HepG2 (cell line): ENCODE data around the gene AMHR2. TPM values are rescaled to one million over a fixed set of nuclear protein-coding genes. Genes with fewer than 3 reads are reported as not detected.
A peak's percentile ranks its signal among the peaks of the same experiment; 100 is the strongest.

ENCODE experiments used
- ARID4A ChIP-seq: sonication (generic); formaldehyde crosslinking; IDR thresholded peaks from 2 replicates; pipeline ENCODE4 v1.5.0; 2020; ENCODE audit warnings: mild to moderate bottlenecking, missing genetic modification reagents, borderline replicate concordance
- ARNTL ChIP-seq: sonication (generic); formaldehyde crosslinking; IDR thresholded peaks from 2 replicates; pipeline ENCODE4 v1.4.0; 2020; ENCODE audit warnings: mild to moderate bottlenecking, missing genetic modification reagents
- ETV5 ChIP-seq: IDR thresholded peaks from 2 replicates; pipeline ENCODE4 v1.6.1; 2018; ENCODE audit warnings: missing biosample characterization, missing genetic modification reagents, inconsistent platforms, borderline replicate concordance
- FOXK1 ChIP-seq: sonication (generic); formaldehyde crosslinking; IDR thresholded peaks from 2 replicates; pipeline ENCODE4 v1.4.0; 2020; ENCODE audit warnings: low read depth, missing genetic modification reagents, borderline replicate concordance
- FOXM1 ChIP-seq: sonication (generic); formaldehyde crosslinking; IDR thresholded peaks from 2 replicates; pipeline ENCODE4 v1.5.0; 2020; ENCODE audit warnings: missing genetic modification reagents
- FUBP1 ChIP-seq: sonication (generic); formaldehyde crosslinking; IDR thresholded peaks from 2 replicates; pipeline ENCODE4 v1.5.1; 2020; ENCODE audit warnings: missing genetic modification reagents, mild to moderate bottlenecking, borderline replicate concordance
- HINFP ChIP-seq: sonication (generic); formaldehyde crosslinking; IDR thresholded peaks from 2 replicates; pipeline ENCODE4 v1.4.0; 2020; ENCODE audit warnings: low read depth, mild to moderate bottlenecking, missing genetic modification reagents
- JUND ChIP-seq: sonication (generic); formaldehyde crosslinking; IDR thresholded peaks from 2 replicates; pipeline ENCODE4 v1.8.0; 2022; ENCODE audit warnings: mild to moderate bottlenecking, missing genetic modification reagents
- NBN ChIP-seq: fragments of 450-650 bp; conservative IDR thresholded peaks from 2 replicates; pipeline ENCODE4 v1.6.1; 2017
- NFIC ChIP-seq: IDR thresholded peaks from 2 replicates; pipeline ENCODE4 v1.6.1; 2012; ENCODE audit warnings: mild to moderate bottlenecking, low read length, inconsistent platforms
- NFKBIZ ChIP-seq: IDR thresholded peaks from 2 replicates; pipeline ENCODE4 v1.6.1; 2018; ENCODE audit warnings: missing genetic modification reagents, missing compliant biosample characterization
- PHF21A ChIP-seq: sonication (generic); formaldehyde crosslinking; IDR thresholded peaks from 2 replicates; pipeline ENCODE4 v1.5.0; 2020; ENCODE audit warnings: mild to moderate bottlenecking, missing genetic modification reagents
- REL ChIP-seq: sonication (generic); formaldehyde crosslinking; conservative IDR thresholded peaks from 2 replicates; pipeline ENCODE4 v1.8.0; 2022; ENCODE audit warnings: mild to moderate bottlenecking, missing genetic modification reagents, moderate library complexity
- SALL1 ChIP-seq: sonication (generic); formaldehyde crosslinking; IDR thresholded peaks from 2 replicates; pipeline ENCODE4 v1.8.0; 2022; ENCODE audit warnings: mild to moderate bottlenecking, missing genetic modification reagents
- SNAI1 ChIP-seq: sonication (generic); formaldehyde crosslinking; IDR thresholded peaks from 2 replicates; pipeline ENCODE4 v1.5.0; 2020; ENCODE audit warnings: mild to moderate bottlenecking, missing genetic modification reagents, borderline replicate concordance
- STAT5B ChIP-seq: sonication (generic); formaldehyde crosslinking; IDR thresholded peaks from 2 replicates; pipeline ENCODE4 v1.4.0; 2020; ENCODE audit warnings: missing genetic modification reagents
- TAF15 ChIP-seq: fragments of 200-400 bp; formaldehyde crosslinking; IDR thresholded peaks from one replicate; pipeline ENCODE4 v1.6.1; 2018; ENCODE audit warnings: mild to moderate bottlenecking, low read depth, low read length; ENCODE audit not compliant: poor library complexity, severe bottlenecking
- ZFP82 ChIP-seq: sonication (generic); formaldehyde crosslinking; IDR thresholded peaks from 2 replicates; pipeline ENCODE4 v1.5.1; 2020; ENCODE audit warnings: mild to moderate bottlenecking, missing genetic modification reagents, borderline replicate concordance
- ZNF253 ChIP-seq: sonication (generic); formaldehyde crosslinking; IDR thresholded peaks from 2 replicates; pipeline ENCODE4 v1.8.0; 2022; ENCODE audit warnings: mild to moderate bottlenecking, missing genetic modification reagents, borderline replicate concordance
- ZNF737 ChIP-seq: sonication (generic); formaldehyde crosslinking; IDR thresholded peaks from 2 replicates; pipeline ENCODE4 v1.5.0; 2020; ENCODE audit warnings: missing genetic modification reagents, mild to moderate bottlenecking, borderline replicate concordance
- ZNF784 ChIP-seq: sonication (generic); formaldehyde crosslinking; IDR thresholded peaks from 2 replicates; pipeline ENCODE4 v1.5.1; 2020; ENCODE audit warnings: missing genetic modification reagents, mild to moderate bottlenecking, borderline replicate concordance
- polyA plus RNA-seq, 8 experiments: library from polyadenylated mRNA; depleted of rRNA in 3 of 8; stranded (reverse) in 7 of 8; unstranded in 1 of 8; fragments of >200 nt; fragmentation: Illumina TruSeq in 4 of 8; extraction: Trizol in 4 of 8; gene quantifications; 2 replicates each; pipeline versions ENCODE4 v1.2.1 to v1.2.3, GENCODE V29; 2011 to 2016; ENCODE audit warnings: low read depth in 4 of 8, missing spikeins in 1 of 8, mixed read lengths in 1 of 8; ENCODE audit not compliant: insufficient read depth in 1 of 8
- total RNA-seq, 5 experiments: library from RNA; depleted of rRNA; stranded (reverse); fragments of >200 nt; fragmentation: Illumina TruSeq; extraction: Trizol; gene quantifications; 2 replicates each; pipeline ENCODE4 v1.2.3, GENCODE V29; 2016; ENCODE audit warnings: low read depth in 1 of 5

The AMHR2 gene
- total and polyA plus RNA-seq, 2 of the 13 experiments (the other 11 are each of a cell fraction or from before 2014, with no cell fraction given): 0.24 to 0.58 TPM

GRCh38 chr12:53441040-53441833 is 17.6 kb downstream of the AMHR2 start, which contains the start of gene PRR13 (continued):
- no peak for TF ChIP-seq ARNTL (CRISPR knock-in tag)
- TF ChIP-seq ZFP82 (CRISPR knock-in tag): no peak
- TF ChIP-seq ZNF253 (CRISPR knock-in tag): no peak
- TF ChIP-seq REL: no peak
- peak; percentile 17; the same call in 1 of the 2 replicates for TF ChIP-seq ETV5 (CRISPR knock-in tag)
- TF ChIP-seq FOXK1 (CRISPR knock-in tag): no peak
- TF ChIP-seq NFIC: no peak
- TF ChIP-seq FUBP1 (CRISPR knock-in tag): no peak
- peak; percentile 60; the same call in 1 of the 2 replicates for TF ChIP-seq ARID4A (CRISPR knock-in tag)
- TF ChIP-seq HINFP: peak; percentile 63; the same call in 1 of the 2 replicates
- peak; percentile 48 for TF ChIP-seq SALL1
- no peak for TF ChIP-seq TAF15
- no peak for TF ChIP-seq SNAI1
- 0 out of 2 replicates have a peak, but pooled peaks have one; percentile 20 for TF ChIP-seq PHF21A
- no peak for TF ChIP-seq JUND (CRISPR knock-in tag)
- TF ChIP-seq ZNF784: no peak
- no peak for TF ChIP-seq NFKBIZ (CRISPR knock-in tag)
- no peak for TF ChIP-seq NBN
- no peak for TF ChIP-seq ZNF737
- TF ChIP-seq FOXM1: no peak
- no peak for TF ChIP-seq STAT5B (CRISPR knock-in tag)
